Fibroblast of skin of right quadriceps (primary cell): ENCODE data around the gene ITGA3.

ENCODE experiments used
- DNase-seq: peaks from one replicate; pipeline ENCODE4 v3.0.0-alpha.2; 2013

The ITGA3 gene

DNA sequence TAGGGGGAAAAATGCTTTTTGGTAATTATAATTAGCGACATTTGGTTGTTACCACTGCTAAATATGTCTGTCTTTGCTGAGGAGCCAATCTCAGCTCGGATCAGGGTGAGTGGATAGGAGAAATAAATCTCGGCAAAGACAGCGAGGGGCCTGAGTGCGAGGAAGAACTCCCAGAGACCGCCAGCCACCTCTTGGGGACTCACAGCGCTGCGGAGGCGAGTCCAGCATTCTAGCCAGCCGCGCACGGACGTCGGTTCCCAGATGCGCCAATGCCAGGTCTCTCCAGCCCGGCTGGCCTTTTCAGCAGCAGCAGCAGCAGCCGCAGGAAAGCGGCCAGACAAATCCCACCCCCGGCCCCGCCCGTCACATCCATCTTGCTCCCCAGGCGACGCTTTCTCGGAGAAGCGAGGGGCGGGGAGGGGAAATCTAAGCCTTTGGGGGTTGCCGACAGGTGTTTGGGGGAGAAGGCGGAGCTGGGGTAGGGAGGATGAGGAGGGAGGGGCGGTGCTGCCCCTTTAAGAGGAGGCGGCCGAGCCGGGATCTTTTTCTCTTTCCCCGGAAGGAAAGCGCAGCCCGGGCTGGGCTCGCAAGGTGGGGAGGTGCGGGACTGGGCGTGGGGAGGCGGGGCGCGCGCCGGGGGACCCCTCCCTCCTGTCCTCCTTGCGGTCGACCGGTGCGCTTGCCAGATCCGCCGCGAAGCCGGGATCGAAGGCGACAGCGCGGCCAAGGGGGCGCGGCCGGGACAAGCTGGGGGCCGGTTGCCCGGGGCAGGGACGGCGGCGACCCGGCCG is at the start of gene ITGA3:
Gene ITGA3, plus strand, starts transcription at position 685 of the 791 bp plus-strand sequence. CDS start 330 bp downstream, outside the sequence.
- peak; percentile 78 for DNase-seq

DNA sequence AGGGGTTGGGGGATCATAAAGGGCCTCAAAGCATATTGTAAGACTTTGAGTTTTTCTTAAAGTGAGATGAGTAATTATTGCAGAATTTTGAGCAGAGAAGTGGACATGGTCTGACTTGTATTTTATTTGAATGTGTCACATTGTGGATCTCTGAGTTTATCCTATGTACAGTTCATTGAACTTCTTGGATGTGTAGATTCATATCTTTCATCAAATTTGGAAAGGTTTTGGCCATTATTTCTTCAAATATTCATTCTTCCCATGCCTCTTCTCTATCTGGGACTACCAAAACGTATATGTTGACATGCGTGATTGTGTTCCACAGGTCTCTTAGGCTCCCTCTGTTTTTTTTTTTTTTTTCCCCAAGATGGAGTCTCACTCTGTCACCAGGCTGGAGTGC is 46.6 kb upstream of the ITGA3 start:
- no peak for DNase-seq

DNA sequence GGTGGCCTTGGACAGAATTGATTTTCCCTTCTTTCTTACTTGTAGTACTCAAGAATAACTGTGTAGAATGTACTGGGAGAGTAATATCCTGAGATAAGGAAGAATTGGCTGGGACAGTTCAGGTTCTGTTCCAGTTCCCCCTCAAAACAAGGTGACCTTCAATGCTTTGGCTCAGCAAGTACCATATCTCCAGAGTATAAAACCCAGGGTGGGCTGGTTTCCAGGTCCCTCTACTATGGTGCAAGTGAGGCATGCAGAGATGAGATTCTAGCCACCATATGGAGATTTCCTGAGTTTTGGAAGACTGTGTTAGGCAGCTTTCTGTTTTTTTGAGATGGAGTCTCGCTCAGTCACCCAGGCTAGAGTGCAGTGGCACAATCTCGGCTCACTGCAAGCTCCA is 42.8 kb upstream of the ITGA3 start:
- DNase-seq: no peak

DNA sequence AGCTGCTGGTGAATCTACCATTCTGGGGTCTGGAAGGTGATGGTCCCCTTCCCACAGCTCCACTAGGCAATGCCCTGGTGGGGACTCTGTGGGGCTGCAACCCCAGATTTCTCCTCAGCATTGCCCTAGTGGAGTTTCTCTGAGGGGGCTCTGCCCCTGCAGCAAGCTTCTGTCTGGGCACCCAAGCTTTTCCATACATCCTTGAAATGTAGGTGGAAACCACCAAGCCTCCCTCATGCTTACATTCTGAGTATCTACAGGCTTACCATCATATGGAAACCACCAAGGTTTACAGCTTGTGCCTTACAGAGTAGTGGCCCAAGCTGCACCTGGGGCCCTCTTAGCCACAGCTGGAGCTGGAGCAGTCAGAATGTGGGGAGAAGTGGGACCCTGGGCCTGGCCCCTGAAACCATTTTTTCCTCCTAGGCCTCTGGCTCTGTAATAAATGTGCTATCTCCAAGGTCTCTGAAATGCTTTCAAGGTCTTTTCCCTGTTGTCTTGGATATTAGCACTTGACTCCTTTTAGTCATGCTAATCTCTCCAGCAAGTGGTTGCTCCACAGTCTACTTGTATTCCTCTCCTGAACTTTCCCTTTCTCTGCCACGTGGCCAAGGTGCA is 41.3 kb upstream of the ITGA3 start:
- no peak for DNase-seq

DNA sequence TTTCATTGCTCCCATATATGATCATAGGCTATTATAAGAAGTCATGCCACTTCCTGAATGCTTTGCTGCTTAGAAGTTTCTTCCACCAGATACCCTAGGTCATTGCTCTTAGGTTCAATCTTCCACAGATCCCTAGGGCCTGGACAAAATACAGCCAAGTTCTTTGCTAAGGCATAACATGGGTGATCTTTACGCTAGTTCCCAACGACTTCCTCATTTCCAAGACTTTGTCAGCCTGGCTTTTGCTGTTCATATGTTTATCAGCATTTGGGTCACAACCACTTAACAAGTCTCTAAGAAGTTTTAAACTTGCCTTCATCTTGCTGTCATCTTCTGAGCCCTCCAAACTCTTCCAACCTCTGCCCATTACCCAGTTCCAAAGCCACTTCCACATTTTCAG is 40.8 kb upstream of the ITGA3 start:
- no peak for DNase-seq

DNA sequence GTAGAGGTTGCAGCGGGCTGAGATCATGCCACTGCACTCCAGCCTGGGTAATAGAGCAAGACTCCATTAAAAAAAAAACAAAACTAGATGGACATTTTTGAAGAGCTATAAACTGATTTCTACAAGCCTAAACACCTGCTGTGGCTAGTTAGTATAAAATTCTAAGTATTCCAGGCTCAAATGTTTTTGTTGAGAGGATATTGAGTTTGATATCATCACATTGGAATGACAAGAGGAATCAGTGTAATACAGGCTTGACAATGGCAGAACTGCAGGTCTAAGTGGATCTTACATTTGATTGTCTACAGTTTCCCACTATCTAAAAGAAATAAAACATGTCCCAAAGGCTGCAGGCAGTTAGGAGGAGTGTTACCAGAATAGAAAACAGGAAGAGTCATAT is 37.0 kb upstream of the ITGA3 start:
- no peak for DNase-seq

DNA sequence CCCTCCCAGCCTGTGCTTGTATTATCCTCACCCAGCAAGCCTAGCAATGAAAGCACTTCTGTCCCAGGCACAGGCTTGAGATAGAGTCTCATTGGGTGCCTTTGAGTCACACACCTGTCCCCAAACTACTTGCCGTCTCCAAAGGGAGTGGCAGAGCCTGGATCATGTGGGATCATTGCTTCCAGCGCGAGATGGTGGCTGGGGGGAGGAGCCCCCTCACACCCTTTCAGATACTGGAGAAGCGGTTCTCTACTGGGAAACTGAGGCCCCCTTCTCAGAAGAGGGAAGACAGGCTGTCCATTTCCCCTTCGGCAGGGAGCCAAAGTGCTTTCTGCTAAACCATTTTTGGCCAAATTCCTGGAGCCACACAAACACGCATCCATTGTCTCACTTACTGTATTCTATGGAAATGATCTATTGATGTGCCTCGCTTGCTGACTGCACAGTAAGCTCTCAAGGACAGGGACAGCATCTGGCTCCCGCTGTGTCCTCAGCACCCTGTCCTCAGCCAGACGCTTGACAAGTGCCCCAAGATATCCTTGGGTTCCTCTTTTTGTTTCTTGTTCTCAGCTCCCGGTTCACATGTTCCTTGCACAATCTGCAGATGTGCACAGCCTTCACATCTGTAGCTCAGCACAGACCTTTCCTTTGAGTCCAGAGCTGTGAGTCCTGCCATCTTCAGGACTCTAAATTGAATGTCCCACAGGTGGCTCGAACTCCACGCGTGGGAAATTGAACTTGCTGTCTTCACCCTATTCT is 34.9 kb upstream of the ITGA3 start:
- no peak for DNase-seq

DNA sequence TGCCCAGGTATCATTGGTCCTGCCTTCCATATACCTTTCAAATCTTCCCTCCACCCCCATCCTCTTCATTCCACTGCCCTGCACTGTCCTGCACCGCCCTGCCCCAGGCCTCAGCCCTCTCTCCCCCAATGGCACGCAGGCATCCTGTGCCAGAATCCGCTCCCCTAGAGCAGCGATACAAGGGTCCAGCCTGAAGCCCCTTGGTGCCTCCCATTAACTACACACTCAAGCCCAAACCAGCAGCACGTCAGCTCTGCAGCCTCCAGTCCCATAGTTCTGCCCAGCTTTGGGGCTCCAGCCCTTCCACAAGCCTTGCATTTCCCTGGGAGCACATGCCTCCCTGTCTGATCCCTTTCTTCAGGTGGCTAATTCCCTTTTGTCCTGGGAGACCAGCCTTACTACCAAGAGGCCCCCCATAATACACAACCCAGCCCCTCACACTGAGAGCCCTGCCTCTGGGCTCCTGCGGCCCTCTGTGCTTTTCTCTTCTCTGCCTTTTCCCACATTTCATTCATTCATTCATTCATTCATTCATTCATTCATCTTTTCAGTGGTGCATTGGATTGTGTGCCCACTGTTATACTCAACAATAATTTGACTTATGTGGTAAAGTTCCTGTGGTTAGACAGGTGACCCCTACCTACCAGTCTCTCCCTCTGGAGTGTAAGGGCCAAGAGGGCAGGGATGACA is 34.1 kb upstream of the ITGA3 start:
- DNase-seq: no peak

DNA sequence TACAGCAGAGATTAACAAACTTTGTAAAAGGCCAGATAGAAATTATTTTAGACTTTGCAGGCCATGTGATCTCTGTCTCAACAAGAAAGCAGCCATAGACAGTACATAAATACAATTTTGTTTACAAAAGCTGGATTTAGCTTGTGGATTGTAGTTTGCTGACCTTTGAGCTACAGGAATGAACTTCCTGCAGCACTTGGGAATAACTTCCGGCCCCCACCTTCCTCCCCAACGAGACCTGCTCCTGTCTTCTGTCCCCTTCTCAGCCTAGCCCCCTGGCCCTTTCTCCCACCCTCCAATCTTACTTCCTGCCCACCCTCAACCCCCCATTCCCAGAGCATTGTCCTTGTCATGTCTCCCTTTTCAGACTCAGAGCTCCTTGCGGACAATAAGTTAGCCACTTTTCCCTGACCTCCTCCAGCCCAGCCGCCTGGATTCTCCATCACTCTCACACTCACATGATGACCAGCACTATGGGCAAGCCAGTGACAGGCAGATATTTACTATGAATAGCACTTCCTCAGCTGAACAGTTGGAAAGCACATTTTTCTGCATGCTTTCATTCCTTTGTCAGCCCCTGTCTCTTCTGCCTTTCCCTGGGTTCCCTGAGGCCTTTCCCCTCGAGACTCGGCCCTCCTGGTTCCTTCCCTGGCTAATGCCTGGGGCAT is 33.3 kb upstream of the ITGA3 start:
- DNase-seq: no peak

DNA sequence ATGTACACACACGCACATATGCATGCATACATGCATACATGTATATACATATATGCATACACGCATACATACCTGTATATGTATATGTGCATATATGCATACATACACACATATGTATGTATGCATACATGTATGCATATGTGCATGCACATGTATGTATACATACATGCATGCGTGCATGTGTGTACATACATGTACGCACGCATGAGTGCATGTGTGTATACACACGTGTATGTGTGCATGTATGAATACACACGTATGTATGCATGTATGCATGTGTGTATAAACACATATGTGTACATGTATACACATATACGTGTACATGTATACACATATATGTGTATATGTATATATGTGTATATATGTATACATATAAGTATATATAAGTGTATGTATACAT is 32.4 kb upstream of the ITGA3 start:
- DNase-seq: no peak

DNA sequence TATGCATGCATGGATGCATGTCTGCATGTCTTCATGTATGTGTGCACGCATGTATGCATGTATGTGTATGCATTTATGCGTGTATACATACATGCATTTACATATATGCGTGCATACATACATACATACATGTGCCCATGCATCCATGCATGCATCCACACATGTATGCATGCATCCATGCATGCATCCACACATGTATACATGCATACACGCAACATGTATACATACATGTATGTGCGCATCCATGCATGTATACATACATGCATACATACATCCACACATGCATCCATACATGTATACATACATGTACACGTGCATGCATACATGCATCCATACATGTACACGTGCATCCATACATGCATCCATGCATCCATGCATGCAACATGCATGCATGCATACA is 31.1 kb upstream of the ITGA3 start:
- DNase-seq: no peak

DNA sequence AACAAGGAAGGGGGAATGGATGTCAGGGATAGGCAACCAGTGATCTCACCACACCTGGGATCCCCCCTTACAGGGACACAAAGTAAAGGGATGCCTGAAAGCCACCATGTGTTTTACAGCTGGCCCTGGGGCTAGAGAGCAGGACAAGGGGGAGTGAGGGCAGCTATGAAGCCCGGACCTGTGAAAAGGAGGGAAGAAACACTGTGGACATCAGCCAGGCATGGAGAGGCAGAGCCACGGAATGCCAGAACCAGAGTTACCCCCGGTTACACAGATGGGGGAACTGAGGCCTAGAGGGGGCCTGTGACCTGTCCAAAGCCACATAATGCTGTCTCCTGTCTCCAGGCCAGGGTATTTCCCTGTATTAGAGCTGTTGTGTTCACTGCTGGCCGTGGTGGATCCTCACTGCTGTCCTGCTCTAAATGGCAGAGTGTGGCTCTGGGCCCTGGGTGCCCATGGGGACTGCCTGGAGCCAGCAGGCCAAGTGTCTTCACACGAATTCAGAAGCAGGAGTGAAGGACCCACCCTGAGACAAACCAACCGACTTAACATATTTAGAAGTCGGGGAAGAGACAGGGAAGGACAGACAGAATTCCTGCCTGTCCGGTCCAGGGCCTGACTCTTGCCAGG is 29.7 kb upstream of the ITGA3 start:
- DNase-seq: no peak

DNA sequence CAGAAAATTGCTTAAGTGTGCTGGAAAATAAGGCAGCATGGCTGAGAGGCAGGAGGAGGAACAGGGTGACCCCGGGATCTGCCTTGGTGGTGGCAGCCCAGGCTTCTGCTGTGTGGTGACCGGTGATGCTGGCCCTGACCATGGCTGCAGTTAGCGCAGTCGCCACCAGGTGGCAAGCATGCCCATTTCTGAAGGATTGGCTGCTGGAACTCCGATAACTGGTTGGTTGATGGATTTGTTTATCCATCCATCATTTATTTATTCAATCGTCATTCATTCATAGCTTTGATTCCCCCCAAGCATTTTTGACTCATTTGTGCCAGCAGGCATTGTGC is 29.1 kb upstream of the ITGA3 start:
- peak; percentile 76 for DNase-seq

DNA sequence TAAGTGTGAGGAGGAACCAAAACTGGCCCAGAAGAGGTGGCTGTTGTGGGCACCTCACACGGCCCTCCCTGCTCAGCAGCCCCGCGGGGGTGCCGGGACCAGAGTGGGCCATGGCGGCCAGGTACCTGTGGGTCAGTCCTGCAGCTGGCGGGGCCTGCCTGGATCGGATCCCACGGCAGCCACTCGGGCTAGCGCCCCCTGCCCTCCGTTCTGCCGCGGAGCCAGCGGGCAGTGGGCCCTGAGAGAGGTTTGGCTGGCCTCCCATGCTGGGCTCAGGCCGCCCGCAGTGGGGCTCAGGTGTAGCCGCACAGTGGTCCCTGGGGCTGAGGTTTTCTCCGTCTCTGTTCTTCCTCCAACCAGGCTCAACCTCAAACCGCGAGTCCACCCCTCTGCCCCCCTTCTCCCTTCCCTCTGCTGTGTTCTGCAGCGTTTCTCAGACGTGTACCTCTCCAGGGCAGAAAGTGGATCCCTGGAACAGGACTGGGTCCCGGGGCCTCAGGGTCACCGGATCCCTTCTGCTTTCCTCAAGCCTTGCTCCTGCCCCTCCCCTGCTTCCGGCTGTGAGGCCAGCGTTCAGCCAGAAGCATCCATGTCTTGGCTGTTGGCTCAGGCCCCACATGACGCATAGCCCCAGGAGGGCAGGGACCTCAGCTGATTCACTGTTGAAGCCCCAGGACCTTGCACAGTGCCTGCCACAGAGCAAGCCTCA is 28.6 kb upstream of the ITGA3 start:
- peak; percentile 93 for DNase-seq

DNA sequence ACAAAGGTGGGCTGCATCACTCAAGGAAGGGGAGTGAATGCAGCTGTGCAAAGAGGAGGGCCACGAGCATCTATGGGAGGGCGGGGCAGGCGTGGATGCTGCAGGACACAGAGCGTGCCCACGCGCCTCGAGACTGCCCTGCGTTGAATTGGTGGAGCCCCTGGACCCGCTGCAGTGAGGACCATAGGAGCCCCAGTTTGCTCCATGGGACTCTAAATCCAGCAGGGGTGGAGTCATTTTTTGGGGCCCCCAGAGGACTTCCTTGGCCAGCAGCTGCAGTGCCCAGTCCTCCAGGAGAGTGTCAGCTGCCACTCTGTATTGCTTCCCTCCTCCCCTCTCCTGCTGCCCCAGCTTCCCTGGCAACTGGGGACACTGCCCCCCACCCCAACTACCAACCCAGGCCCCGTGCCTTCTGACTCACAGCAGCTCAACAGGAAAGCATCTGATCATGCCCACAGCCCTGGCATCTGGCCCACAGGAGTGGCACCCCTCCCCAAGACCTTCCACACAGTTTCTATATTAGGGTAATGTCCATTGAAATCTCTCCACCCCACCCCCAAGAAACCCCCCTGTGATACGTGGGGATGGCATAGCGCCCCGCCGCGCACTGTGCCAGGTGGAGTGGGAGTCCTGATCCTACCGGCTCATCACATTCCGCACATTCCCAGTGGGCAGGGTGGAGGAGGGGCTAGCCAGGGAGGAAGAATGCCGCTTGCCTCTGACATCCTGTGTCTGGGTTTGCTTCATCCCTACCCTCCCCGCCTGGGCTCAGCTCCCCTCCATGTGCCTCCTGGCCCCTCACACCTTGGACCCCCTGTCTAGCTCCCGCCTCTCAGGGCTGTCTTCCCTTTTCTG is 27.8 kb upstream of the ITGA3 start:
- DNase-seq: peak; percentile 77

DNA sequence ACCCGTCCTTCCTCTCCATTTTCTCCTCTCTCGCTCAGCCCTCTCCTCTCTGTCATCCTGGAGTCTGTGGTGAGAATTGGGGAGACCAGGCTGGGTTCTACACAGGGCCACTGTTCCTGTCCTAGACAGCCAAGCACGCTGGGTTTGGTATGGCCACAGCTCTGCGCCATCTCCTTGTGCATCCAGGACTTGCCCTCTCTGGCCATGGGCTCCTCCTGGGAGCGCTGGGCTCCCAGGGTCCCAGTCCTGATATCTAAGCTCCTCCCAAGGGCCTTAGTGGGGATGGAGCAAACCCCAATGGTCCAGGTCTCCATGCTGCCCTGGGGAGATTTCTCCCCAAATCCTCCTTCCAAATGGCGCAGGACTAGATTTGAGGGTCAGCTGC is 27.2 kb upstream of the ITGA3 start:
- DNase-seq: no peak

DNA sequence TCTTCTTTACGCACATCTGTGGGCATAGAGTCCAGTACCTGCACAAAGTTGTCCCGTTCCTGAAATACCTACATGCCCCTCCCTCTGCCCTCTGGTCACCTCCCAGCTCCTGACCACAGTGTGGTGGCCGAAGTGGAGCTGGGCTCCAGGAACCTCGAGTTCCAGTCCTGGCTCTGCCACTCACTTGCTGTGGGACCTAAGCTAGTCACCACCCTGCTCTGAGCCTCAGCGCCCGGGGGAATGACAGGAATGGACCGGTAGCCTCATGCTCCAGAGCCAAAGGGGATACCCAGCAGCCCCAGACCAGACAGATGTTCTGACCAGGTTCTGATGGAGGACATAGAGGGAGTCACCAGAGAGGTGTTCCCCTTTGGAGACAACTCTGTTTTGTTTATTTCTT is 26.7 kb upstream of the ITGA3 start:
- DNase-seq: no peak

DNA sequence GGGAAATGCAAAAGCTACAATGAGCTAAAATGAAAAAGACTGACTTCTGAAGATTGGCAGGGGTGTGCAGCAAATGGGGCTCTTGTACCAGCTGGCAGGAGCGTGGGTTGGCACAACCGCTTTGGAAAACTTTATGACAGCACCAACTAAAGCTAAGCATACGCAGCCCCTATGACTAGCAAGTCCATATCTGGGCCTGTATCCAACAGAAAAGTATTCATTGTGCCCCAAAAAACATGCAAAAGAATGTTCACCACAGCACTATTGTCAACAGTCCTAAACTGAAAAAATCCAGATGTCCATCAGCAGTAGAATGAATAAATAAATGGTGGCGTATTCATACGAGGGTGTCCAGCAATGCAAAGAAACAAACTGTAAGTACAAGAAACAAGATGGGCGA is 22.6 kb upstream of the ITGA3 start:
- no peak for DNase-seq

DNA sequence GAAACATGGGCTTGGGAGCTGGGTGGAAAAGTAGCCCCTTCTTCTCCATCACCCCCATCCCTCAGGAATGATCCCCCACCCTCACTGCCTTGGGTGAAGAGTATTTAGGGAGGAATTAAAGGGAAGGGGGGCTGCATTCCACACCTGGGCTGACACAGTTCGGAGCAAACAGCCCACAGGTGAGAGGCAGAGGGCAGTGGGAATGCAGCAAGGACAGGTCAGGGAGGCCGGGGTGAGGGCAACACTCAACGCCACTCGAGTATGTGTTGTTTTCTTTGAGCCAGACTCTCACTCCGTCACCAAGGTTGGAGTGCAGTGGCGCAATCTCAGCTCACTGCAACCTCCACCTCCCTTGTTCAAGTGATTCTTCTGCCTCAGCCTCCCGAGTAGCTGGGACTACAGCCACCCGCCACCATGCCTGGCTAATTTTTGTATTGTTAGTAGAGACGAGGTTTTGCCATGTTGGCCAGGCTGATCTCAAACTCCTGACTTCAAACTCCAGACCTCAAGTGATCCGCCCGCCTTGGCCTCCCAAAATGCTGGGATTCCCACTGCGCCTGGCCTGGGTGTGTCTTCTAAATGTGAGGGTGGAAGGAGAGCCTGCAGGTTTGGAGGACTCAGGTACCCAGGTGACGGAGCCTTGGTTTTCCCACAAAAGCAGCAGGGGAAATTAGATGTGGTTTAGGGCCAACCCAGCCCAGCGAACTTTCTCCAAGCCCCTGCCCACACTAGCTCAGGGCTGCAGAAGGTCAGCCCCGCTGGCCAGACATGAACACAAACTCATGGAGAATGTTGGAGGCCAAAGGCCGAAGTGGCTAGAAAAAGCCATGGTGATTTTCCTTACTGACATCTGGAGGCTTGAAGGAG is 21.2 kb upstream of the ITGA3 start:
- DNase-seq: no peak

DNA sequence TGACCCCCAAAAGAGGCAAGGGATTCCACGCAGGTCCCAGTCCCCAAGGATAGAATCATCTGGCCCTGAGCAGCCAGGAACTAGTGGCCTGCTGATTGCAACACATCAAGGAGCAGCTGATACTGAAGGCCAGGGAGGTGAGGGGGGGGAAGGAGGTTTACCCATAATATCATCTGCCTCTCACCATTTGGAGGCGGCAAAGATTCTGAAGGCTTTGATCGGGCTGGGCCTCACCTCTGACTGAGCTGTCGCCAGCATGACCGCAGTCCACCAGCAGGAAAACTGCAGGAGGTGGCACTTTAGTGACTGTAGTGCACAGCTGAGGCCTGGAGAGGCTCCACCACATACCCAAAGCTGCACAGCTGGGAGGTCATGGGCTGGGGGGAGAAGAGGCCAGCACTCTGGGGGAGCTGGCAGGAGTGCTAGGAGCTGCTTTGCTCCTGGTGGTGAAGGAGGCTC is 20.5 kb upstream of the ITGA3 start:
- DNase-seq: no peak
